ENCODE data around the gene KCNC2.

DNA sequence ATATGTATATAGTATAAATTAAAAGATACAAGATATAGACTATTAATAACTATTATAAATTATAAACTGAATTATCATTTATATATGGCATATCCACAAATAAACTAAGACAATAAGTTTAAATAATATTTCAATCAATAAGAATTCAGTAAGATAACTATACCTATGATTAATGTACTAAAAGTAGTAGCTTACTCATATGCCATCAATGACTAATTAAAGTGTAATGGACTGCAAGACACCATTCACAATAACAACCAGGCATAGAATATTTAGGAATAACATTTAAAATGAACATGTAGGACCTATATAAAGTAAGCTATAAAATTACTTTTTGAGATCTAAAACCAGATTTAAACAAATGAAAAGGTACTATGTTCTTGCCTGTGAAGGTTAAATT lies 18.8 kb downstream of the KCNC2 start:
- no peak for TF ChIP-seq POLR2A (IDR thresholded peaks at IDR 0.05)
- TF ChIP-seq, protein P1, sequence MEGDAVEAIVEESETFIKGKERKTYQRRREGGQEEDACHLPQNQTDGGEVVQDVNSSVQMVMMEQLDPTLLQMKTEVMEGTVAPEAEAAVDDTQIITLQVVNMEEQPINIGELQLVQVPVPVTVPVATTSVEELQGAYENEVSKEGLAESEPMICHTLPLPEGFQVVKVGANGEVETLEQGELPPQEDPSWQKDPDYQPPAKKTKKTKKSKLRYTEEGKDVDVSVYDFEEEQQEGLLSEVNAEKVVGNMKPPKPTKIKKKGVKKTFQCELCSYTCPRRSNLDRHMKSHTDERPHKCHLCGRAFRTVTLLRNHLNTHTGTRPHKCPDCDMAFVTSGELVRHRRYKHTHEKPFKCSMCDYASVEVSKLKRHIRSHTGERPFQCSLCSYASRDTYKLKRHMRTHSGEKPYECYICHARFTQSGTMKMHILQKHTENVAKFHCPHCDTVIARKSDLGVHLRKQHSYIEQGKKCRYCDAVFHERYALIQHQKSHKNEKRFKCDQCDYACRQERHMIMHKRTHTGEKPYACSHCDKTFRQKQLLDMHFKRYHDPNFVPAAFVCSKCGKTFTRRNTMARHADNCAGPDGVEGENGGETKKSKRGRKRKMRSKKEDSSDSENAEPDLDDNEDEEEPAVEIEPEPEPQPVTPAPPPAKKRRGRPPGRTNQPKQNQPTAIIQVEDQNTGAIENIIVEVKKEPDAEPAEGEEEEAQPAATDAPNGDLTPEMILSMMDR (IDR thresholded peaks at IDR 0.05), result no peak

Data from heart left ventricle (tissue), 13 donors.